ENCODE measurements around the gene GRIK2. TPM values are rescaled to one million over a fixed set of nuclear protein-coding genes. Genes with fewer than 3 reads are reported as not detected.

The GRIK2 gene
- total RNA-seq, 2 donors from 2014 or later, result 7.7 to 12.1 TPM

DNA sequence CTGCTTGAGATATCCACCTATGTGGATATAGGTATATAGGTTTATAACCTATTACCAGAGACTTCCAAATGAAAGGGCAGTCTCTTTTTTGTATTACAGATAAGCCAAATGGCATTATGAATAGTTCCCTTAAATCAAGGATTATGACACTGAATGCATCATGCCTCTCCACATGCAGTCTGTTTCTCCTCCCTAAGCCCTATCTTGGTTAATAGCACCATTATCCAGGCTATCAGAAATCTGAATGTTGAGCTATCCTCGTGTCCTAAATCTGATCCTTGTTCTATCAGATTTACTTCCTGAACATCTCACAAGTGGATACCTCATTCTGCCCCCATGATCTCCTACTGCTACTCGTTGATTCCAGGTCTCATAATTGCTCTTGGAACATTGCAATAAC lies 138.0 kb downstream of the GRIK2 start:
- TF ChIP-seq CTCF (IDR thresholded peaks at IDR 0.05), result no peak
- H3K36me3 ChIP-seq, result no peaks in the 10 kb centered on the region

DNA sequence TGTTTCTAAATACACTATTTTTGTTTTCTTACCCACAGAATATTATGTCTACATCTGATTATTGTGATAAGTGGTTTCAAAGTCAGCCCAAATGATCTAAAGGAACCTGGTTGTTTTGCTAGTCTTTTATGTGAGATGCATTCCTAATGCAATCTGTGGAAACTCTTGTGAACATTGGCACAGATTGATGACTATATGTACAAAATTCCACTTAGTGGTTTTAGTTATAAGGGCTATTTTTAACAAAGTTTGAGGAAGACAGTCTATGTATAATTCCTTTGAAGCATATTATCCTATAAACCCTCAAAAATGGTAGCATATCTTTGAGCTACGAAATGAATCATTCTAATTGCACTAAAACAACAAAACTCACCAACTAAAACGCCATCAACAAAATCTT lies 140.9 kb downstream of the GRIK2 start:
- H3K27ac ChIP-seq, result no peak overlapping the region
- no peaks in the 10 kb centered on the region for H3K9me3 ChIP-seq
- DNase-seq (ENCODE audit: low spot score), result no peak
- TF ChIP-seq CTCF (IDR thresholded peaks at IDR 0.05), result no peak
- H3K36me3 ChIP-seq, result no peaks in the 10 kb centered on the region
- H3K4me3 ChIP-seq, result no peak overlapping the region
- H3K4me1 ChIP-seq, result no peaks in the 10 kb centered on the region
- no peaks in the 10 kb centered on the region for H3K27me3 ChIP-seq

More for the DNA sequence above, 138.0 kb downstream of the GRIK2 start:
- Histone ChIP-seq H3K4me1 (no peaks in the 10 kb centered on the region), H3K27me3 (no peaks in the 10 kb centered on the region), H3K9me3 (no peaks in the 10 kb centered on the region), H3K4me3 (no peak overlapping the region), H3K27ac (no peak overlapping the region)
- no peak for DNase-seq (ENCODE audit: low spot score)

DNA sequence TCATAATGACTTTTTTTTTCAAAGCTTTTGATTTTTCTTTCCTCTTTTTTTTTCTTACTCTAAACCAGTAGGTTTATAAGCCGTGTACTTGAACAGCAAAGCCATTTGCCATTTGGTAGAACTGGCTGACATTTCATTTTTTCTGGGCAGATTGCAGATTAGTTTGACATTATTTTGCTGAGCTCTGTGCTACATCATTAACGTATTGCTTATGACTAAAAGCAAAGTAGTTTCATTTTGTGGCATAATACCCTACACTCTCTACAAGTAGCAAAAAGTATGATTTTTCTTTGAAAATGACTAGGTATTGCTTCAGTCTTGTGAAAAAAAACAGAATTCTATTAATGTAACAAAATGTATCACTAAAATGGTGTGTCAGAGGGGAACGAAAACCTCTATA lies 141.3 kb downstream of the GRIK2 start:
- Histone ChIP-seq H3K4me3 (no peak overlapping the region), H3K9me3 (no peaks in the 10 kb centered on the region), H3K27me3 (no peaks in the 10 kb centered on the region), H3K36me3 (no peaks in the 10 kb centered on the region), H3K4me1 (no peaks in the 10 kb centered on the region), H3K27ac (no peak overlapping the region)
- TF ChIP-seq CTCF (IDR thresholded peaks at IDR 0.05), result no peak
- no peak for DNase-seq (ENCODE audit: low spot score)

- no peak overlapping the region for H3K4me3 ChIP-seq
- no peak overlapping the region for H3K27ac ChIP-seq
- TF ChIP-seq CTCF (IDR thresholded peaks at IDR 0.05), result no peak
- no peaks in the 10 kb centered on the region for H3K36me3 ChIP-seq
- DNase-seq (ENCODE audit: low spot score), result no peak
- no peaks in the 10 kb centered on the region for H3K9me3 ChIP-seq
- H3K4me1 ChIP-seq, result no peaks in the 10 kb centered on the region
- no peaks in the 10 kb centered on the region for H3K27me3 ChIP-seq
These were observed 144.3 kb downstream of the GRIK2 start for GRCh38 chr6:101537753-101538316.

GRCh38 chr6:101539510-101540245 lies 146.2 kb downstream of the GRIK2 start:
- Histone ChIP-seq H3K9me3 (no peaks in the 10 kb centered on the region), H3K36me3 (no peaks in the 10 kb centered on the region), H3K4me1 (no peaks in the 10 kb centered on the region), H3K27me3 (no peaks in the 10 kb centered on the region), H3K4me3 (no peak overlapping the region), H3K27ac (no peak overlapping the region)
- no peak for TF ChIP-seq CTCF (IDR thresholded peaks at IDR 0.05)
- DNase-seq (ENCODE audit: low spot score), result no peak

Data from right atrium auricular region (tissue), 2 donors.